GM23338 (cell line): Measurements from ENCODE around the gene FBXO24. TPM values are rescaled to one million over a fixed set of nuclear protein-coding genes. Genes with fewer than 3 reads are reported as not detected.

Source experiments
- CREB1 ChIP-seq: fragments of 250-450 bp; sonication (Bioruptor Pico); IDR thresholded peaks from 2 replicates; pipeline ENCODE4 v1.5.0; 2020; ENCODE audit warnings: low read depth, mild to moderate bottlenecking, moderate library complexity
- EZH2 ChIP-seq: fragments of 200-600 bp; sonication (generic); IDR thresholded peaks from one replicate; pipeline ENCODE4 v1.8.0; 2017; ENCODE audit warnings: antibody characterized with exemption, mild to moderate bottlenecking, low read depth; ENCODE audit not compliant: unreplicated experiment
- JUNB ChIP-seq: IDR thresholded peaks from one replicate; pipeline ENCODE4 v1.6.1; 2016; ENCODE audit warnings: antibody characterized with exemption; ENCODE audit not compliant: unreplicated experiment
- POLR2AphosphoS5 ChIP-seq: IDR thresholded peaks from 2 replicates; pipeline ENCODE4 v1.6.1; 2016; ENCODE audit warnings: antibody characterized with exemption, low read depth
- STAT1 ChIP-seq: IDR thresholded peaks from one replicate; pipeline ENCODE4 v1.6.1; 2016; ENCODE audit warnings: antibody characterized with exemption; ENCODE audit not compliant: unreplicated experiment
- ZNF114 ChIP-seq: fragments of 250-450 bp; sonication (Bioruptor Pico); IDR thresholded peaks from 2 replicates; pipeline ENCODE4 v1.5.0; 2020; ENCODE audit warnings: mild to moderate bottlenecking, moderate library complexity
- ZNF331 ChIP-seq: fragments of 250-450 bp; sonication (Bioruptor Pico); IDR thresholded peaks from 2 replicates; pipeline ENCODE4 v1.5.0; 2020; ENCODE audit warnings: low read depth, mild to moderate bottlenecking, moderate library complexity
- polyA plus RNA-seq: library from polyadenylated mRNA; unstranded; fragments of >200 nt; fragmentation: Nextera tagmentation; extraction: Ambion mirVana; gene quantifications from 2 replicates; pipeline ENCODE4 v1.2.1, GENCODE V29; 2016
- total RNA-seq: library from RNA; depleted of rRNA; stranded (reverse); fragments of >200 nt; shearing (Covaris generic); gene quantifications from 2 replicates; pipeline ENCODE4 v1.2.3, GENCODE V29; 2014
- TF ChIP-seq, protein P1 (sequence below): fragments of 250-450 bp; sonication (Bioruptor Pico); IDR thresholded peaks from 2 replicates; pipeline ENCODE4 v1.5.0; 2020; ENCODE audit warnings: mild to moderate bottlenecking, moderate library complexity
- TF ChIP-seq, protein P2 (sequence below), 2 experiments: fragments of 200-600 bp in 1 of 2; sonication (generic) in 1 of 2; conservative IDR thresholded peaks; 2 replicates each; pipeline versions ENCODE4 v1.5.1 to v1.6.1; 2016 to 2017; ENCODE audit warnings: antibody characterized with exemption in 2 of 2, low read depth in 2 of 2, mild to moderate bottlenecking in 2 of 2, moderate library complexity in 1 of 2

FBXO24 gene
- total and polyA plus RNA-seq, 2 experiments from 2014 or later, result 2.1 to 2.4 TPM

DNA sequence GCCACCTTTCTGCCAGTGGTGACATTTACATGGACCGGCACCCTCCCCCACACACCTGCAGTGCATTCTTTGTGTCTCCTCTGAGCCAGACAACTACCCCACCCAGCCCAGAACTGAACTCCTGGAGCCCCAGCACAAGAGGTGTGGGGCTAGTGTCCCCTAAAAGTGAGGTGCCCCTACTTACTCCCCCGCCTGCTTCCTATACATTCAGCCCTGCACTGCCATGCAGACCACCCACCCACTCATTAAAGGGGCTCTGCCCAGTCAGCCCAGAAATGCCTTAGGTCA, 14.4 kb upstream of the FBXO24 start (continued):
- TF ChIP-seq, protein P1, sequence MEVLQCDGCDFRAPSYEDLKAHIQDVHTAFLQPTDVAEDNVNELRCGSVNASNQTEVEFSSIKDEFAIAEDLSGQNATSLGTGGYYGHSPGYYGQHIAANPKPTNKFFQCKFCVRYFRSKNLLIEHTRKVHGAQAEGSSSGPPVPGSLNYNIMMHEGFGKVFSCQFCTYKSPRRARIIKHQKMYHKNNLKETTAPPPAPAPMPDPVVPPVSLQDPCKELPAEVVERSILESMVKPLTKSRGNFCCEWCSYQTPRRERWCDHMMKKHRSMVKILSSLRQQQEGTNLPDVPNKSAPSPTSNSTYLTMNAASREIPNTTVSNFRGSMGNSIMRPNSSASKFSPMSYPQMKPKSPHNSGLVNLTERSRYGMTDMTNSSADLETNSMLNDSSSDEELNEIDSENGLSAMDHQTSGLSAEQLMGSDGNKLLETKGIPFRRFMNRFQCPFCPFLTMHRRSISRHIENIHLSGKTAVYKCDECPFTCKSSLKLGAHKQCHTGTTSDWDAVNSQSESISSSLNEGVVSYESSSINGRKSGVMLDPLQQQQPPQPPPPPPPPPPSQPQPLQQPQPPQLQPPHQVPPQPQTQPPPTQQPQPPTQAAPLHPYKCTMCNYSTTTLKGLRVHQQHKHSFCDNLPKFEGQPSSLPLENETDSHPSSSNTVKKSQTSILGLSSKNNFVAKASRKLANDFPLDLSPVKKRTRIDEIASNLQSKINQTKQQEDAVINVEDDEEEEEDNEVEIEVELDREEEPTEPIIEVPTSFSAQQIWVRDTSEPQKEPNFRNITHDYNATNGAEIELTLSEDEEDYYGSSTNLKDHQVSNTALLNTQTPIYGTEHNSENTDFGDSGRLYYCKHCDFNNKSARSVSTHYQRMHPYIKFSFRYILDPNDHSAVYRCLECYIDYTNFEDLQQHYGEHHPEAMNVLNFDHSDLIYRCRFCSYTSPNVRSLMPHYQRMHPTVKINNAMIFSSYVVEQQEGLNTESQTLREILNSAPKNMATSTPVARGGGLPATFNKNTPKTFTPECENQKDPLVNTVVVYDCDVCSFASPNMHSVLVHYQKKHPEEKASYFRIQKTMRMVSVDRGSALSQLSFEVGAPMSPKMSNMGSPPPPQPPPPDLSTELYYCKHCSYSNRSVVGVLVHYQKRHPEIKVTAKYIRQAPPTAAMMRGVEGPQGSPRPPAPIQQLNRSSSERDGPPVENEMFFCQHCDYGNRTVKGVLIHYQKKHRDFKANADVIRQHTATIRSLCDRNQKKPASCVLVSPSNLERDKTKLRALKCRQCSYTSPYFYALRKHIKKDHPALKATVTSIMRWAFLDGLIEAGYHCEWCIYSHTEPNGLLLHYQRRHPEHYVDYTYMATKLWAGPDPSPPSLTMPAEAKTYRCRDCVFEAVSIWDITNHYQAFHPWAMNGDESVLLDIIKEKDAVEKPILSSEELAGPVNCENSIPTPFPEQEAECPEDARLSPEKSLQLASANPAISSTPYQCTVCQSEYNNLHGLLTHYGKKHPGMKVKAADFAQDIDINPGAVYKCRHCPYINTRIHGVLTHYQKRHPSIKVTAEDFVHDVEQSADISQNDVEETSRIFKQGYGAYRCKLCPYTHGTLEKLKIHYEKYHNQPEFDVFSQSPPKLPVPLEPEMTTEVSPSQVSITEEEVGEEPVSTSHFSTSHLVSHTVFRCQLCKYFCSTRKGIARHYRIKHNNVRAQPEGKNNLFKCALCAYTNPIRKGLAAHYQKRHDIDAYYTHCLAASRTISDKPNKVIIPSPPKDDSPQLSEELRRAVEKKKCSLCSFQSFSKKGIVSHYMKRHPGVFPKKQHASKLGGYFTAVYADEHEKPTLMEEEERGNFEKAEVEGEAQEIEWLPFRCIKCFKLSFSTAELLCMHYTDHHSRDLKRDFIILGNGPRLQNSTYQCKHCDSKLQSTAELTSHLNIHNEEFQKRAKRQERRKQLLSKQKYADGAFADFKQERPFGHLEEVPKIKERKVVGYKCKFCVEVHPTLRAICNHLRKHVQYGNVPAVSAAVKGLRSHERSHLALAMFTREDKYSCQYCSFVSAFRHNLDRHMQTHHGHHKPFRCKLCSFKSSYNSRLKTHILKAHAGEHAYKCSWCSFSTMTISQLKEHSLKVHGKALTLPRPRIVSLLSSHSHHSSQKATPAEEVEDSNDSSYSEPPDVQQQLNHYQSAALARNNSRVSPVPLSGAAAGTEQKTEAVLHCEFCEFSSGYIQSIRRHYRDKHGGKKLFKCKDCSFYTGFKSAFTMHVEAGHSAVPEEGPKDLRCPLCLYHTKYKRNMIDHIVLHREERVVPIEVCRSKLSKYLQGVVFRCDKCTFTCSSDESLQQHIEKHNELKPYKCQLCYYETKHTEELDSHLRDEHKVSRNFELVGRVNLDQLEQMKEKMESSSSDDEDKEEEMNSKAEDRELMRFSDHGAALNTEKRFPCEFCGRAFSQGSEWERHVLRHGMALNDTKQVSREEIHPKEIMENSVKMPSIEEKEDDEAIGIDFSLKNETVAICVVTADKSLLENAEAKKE (CRISPR knock-in tag), result no peak
- TF ChIP-seq POLR2AphosphoS5 (no peak), ZNF331 (CRISPR knock-in tag) (no peak), STAT1 (no peak), CREB1 (CRISPR knock-in tag) (no peak), EZH2 (no peak), ZNF114 (CRISPR knock-in tag) (no peak), JUNB (no peak)
- TF ChIP-seq, protein P2, sequence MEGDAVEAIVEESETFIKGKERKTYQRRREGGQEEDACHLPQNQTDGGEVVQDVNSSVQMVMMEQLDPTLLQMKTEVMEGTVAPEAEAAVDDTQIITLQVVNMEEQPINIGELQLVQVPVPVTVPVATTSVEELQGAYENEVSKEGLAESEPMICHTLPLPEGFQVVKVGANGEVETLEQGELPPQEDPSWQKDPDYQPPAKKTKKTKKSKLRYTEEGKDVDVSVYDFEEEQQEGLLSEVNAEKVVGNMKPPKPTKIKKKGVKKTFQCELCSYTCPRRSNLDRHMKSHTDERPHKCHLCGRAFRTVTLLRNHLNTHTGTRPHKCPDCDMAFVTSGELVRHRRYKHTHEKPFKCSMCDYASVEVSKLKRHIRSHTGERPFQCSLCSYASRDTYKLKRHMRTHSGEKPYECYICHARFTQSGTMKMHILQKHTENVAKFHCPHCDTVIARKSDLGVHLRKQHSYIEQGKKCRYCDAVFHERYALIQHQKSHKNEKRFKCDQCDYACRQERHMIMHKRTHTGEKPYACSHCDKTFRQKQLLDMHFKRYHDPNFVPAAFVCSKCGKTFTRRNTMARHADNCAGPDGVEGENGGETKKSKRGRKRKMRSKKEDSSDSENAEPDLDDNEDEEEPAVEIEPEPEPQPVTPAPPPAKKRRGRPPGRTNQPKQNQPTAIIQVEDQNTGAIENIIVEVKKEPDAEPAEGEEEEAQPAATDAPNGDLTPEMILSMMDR (conservative IDR thresholded peaks at IDR 0.05; ENCODE audit: low read depth in 2 of 2), result no peak
